Measurements from ENCODE around the gene DOCK2.

- TF ChIP-seq CTCF (conservative IDR thresholded peaks at IDR 0.05) (no peak), ZFX (IDR thresholded peaks at IDR 0.05) (no peak)
Observed at GRCh38 chr5:169920474-169920873, 283.4 kb downstream of the DOCK2 start.
